HepG2 (cell line): ENCODE measurements around the gene CMAS. TPM values are rescaled to one million over a fixed set of nuclear protein-coding genes. Genes with fewer than 3 reads are reported as not detected.

ENCODE experiments used
- DMAP1 ChIP-seq: IDR thresholded peaks from 2 replicates; pipeline ENCODE4 v1.6.1; 2016
- EP300 ChIP-seq, 3 experiments: sonication (generic) in 1 of 3; formaldehyde crosslinking in 1 of 3; IDR thresholded peaks; 2 replicates each; pipeline versions ENCODE4 v1.5.1 to v1.6.1; 2011 to 2020; ENCODE audit warnings: low read depth in 2 of 3, low read length in 2 of 3, borderline replicate concordance in 1 of 3, improper control_type of control experiment in 1 of 3, mild to moderate bottlenecking in 1 of 3, missing genetic modification reagents in 1 of 3, moderate library complexity in 1 of 3
- EZH2 ChIP-seq: conservative IDR thresholded peaks from 2 replicates; pipeline ENCODE4 v1.6.1; 2012; ENCODE audit warnings: mild to moderate bottlenecking, low read depth, low read length, moderate library complexity
- HNRNPK ChIP-seq: fragments of 200-400 bp; formaldehyde crosslinking; IDR thresholded peaks from 2 replicates; pipeline ENCODE4 v1.6.1; 2018; ENCODE audit warnings: low read length, low read depth, moderate library complexity, mild to moderate bottlenecking; ENCODE audit not compliant: poor library complexity, severe bottlenecking
- IRX3 ChIP-seq: sonication (generic); formaldehyde crosslinking; IDR thresholded peaks from 2 replicates; pipeline ENCODE4 v1.8.1; 2023; ENCODE audit warnings: mild to moderate bottlenecking, low read depth, missing genetic modification reagents, borderline replicate concordance
- KDM5B ChIP-seq: sonication (generic); formaldehyde crosslinking; IDR thresholded peaks from 2 replicates; pipeline ENCODE4 v1.4.0; 2020; ENCODE audit warnings: missing genetic modification reagents, mild to moderate bottlenecking, borderline replicate concordance
- PPARG ChIP-seq: conservative IDR thresholded peaks from 2 replicates; pipeline ENCODE4 v1.6.1; 2016; ENCODE audit warnings: missing biosample characterization, missing genetic modification reagents
- RARA ChIP-seq: IDR thresholded peaks from 2 replicates; pipeline ENCODE4 v1.6.1; 2016; ENCODE audit warnings: missing genetic modification reagents, missing compliant biosample characterization
- RBM39 ChIP-seq: fragments of 200-400 bp; formaldehyde crosslinking; IDR thresholded peaks from one replicate; pipeline ENCODE4 v1.6.1; 2018; ENCODE audit warnings: antibody characterized with exemption, mild to moderate bottlenecking, low read depth, low read length; ENCODE audit not compliant: poor library complexity, severe bottlenecking
- SMAD1 ChIP-seq: sonication (generic); formaldehyde crosslinking; IDR thresholded peaks from 2 replicates; pipeline ENCODE4 v1.4.0; 2020; ENCODE audit warnings: missing genetic modification reagents, low read depth, mild to moderate bottlenecking, borderline replicate concordance
- STAT5B ChIP-seq: sonication (generic); formaldehyde crosslinking; IDR thresholded peaks from 2 replicates; pipeline ENCODE4 v1.4.0; 2020; ENCODE audit warnings: missing genetic modification reagents
- TOPORS ChIP-seq: sonication (generic); formaldehyde crosslinking; IDR thresholded peaks from 2 replicates; pipeline ENCODE4 v1.8.0; 2023; ENCODE audit warnings: mild to moderate bottlenecking, missing genetic modification reagents
- ZNF136 ChIP-seq: sonication (generic); formaldehyde crosslinking; IDR thresholded peaks from 2 replicates; pipeline ENCODE4 v1.8.1; 2022; ENCODE audit warnings: low read depth, mild to moderate bottlenecking, moderate library complexity, missing genetic modification reagents
- ZNF343 ChIP-seq: sonication (generic); formaldehyde crosslinking; IDR thresholded peaks from 2 replicates; pipeline ENCODE4 v1.4.0; 2020; ENCODE audit warnings: mild to moderate bottlenecking, missing genetic modification reagents
- ZNF383 ChIP-seq: sonication (generic); formaldehyde crosslinking; IDR thresholded peaks from 2 replicates; pipeline ENCODE4 v1.4.0; 2020; ENCODE audit warnings: missing genetic modification reagents, mild to moderate bottlenecking, borderline replicate concordance
- ZNF562 ChIP-seq: sonication (generic); formaldehyde crosslinking; IDR thresholded peaks from 2 replicates; pipeline ENCODE4 v1.8.0; 2022; ENCODE audit warnings: missing genetic modification reagents, borderline replicate concordance
- polyA plus RNA-seq, 8 experiments: library from polyadenylated mRNA; depleted of rRNA in 3 of 8; stranded (reverse) in 7 of 8; unstranded in 1 of 8; fragments of >200 nt; fragmentation: Illumina TruSeq in 4 of 8; extraction: Trizol in 4 of 8; gene quantifications; 2 replicates each; pipeline versions ENCODE4 v1.2.1 to v1.2.3, GENCODE V29; 2011 to 2016; ENCODE audit warnings: low read depth in 4 of 8, missing spikeins in 1 of 8, mixed read lengths in 1 of 8; ENCODE audit not compliant: insufficient read depth in 1 of 8
- total RNA-seq, 5 experiments: library from RNA; depleted of rRNA; stranded (reverse); fragments of >200 nt; fragmentation: Illumina TruSeq; extraction: Trizol; gene quantifications; 2 replicates each; pipeline ENCODE4 v1.2.3, GENCODE V29; 2016; ENCODE audit warnings: low read depth in 1 of 5
- TF ChIP-seq, protein P1 (sequence below): conservative IDR thresholded peaks from 2 replicates; pipeline ENCODE4 v1.6.1; 2018; ENCODE audit warnings: missing genetic modification reagents
- TF ChIP-seq, protein P2 (sequence below): sonication (generic); formaldehyde crosslinking; IDR thresholded peaks from 2 replicates; pipeline ENCODE4 v1.4.0; 2020; ENCODE audit warnings: missing genetic modification reagents
- TF ChIP-seq, protein P3 (sequence below): sonication (generic); formaldehyde crosslinking; IDR thresholded peaks from 2 replicates; pipeline ENCODE4 v1.5.0; 2020; ENCODE audit warnings: mild to moderate bottlenecking, missing genetic modification reagents, moderate library complexity
- TF ChIP-seq, protein P4 (sequence below): sonication (generic); formaldehyde crosslinking; IDR thresholded peaks from 2 replicates; pipeline ENCODE4 v1.4.0; 2020; ENCODE audit warnings: mild to moderate bottlenecking, missing genetic modification reagents, borderline replicate concordance

CMAS gene
- total and polyA plus RNA-seq, 2 of the 13 experiments (the other 11 are each of a cell fraction or from before 2014, with no cell fraction given): 14.0 to 21.3 TPM

DNA sequence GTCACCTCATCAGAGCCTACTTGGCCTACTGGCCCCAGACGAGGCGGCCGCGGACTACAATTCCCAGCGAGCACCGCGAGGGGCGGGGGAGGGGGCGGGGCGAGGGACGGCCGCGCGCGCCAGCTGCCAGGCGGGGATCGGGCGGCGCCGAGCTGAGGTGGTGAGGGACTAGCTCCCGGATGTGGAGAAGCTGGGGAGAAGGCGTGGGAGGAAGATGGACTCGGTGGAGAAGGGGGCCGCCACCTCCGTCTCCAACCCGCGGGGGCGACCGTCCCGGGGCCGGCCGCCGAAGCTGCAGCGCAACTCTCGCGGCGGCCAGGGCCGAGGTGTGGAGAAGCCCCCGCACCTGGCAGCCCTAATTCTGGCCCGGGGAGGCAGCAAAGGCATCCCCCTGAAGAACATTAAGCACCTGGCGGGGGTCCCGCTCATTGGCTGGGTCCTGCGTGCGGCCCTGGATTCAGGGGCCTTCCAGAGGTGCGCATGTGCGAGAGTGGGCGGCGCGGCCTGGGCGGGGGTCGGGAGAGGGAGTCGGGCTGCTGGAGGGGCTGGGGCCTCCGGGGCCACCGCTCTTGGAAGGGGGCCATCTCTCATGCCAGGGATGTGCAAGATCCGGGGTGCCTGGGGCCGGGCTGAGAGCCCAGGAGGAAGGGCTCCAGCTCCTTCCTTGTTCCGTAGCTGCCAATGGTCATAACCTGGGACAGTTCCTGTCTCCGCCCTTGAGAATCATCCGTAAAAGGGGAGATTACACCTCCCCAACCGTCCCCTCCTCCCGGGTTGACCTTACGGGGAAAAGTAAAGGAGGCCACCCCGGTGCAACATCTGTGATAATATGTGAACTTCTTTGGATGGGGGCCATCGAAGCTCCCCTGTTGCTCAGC is at the start of gene CMAS (continued):
- TF ChIP-seq EZH2: no peak
- no peak for TF ChIP-seq PPARG (CRISPR knock-in tag)
- TF ChIP-seq SMAD1 (CRISPR knock-in tag): no peak
- TF ChIP-seq, protein P1, sequence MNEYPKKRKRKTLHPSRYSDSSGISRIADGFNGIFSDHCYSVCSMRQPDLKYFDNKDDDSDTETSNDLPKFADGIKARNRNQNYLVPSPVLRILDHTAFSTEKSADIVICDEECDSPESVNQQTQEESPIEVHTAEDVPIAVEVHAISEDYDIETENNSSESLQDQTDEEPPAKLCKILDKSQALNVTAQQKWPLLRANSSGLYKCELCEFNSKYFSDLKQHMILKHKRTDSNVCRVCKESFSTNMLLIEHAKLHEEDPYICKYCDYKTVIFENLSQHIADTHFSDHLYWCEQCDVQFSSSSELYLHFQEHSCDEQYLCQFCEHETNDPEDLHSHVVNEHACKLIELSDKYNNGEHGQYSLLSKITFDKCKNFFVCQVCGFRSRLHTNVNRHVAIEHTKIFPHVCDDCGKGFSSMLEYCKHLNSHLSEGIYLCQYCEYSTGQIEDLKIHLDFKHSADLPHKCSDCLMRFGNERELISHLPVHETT (CRISPR knock-in tag): no peak
- TF ChIP-seq, protein P2, sequence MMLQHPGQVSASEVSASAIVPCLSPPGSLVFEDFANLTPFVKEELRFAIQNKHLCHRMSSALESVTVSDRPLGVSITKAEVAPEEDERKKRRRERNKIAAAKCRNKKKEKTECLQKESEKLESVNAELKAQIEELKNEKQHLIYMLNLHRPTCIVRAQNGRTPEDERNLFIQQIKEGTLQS: no peak; the same call in 1 of the 2 replicates
- peak; percentile 86; the same call in 1 of the 2 replicates for TF ChIP-seq IRX3 (CRISPR knock-in tag)
- TF ChIP-seq ZNF383: no peak
- peak; percentile 29 for TF ChIP-seq RBM39
- no peak for TF ChIP-seq STAT5B
- peak; percentile 75; the same call in 1 of the 2 replicates for TF ChIP-seq KDM5B
- TF ChIP-seq, protein P3, sequence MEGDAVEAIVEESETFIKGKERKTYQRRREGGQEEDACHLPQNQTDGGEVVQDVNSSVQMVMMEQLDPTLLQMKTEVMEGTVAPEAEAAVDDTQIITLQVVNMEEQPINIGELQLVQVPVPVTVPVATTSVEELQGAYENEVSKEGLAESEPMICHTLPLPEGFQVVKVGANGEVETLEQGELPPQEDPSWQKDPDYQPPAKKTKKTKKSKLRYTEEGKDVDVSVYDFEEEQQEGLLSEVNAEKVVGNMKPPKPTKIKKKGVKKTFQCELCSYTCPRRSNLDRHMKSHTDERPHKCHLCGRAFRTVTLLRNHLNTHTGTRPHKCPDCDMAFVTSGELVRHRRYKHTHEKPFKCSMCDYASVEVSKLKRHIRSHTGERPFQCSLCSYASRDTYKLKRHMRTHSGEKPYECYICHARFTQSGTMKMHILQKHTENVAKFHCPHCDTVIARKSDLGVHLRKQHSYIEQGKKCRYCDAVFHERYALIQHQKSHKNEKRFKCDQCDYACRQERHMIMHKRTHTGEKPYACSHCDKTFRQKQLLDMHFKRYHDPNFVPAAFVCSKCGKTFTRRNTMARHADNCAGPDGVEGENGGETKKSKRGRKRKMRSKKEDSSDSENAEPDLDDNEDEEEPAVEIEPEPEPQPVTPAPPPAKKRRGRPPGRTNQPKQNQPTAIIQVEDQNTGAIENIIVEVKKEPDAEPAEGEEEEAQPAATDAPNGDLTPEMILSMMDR: no peak
- TF ChIP-seq HNRNPK: no peak
- TF ChIP-seq EP300 (IDR thresholded peaks at IDR 0.05; ENCODE audit: low read depth in 2 of 2, low read length in 2 of 2): no peak
- no peak for TF ChIP-seq EP300 (CRISPR knock-in tag; IDR thresholded peaks at IDR 0.05; ENCODE audit: borderline replicate concordance)
- TF ChIP-seq TOPORS (CRISPR knock-in tag): 0 out of 2 replicates have a peak, but pooled peaks have one; percentile 45
- peak; percentile 27; the same call in 1 of the 2 replicates for TF ChIP-seq RARA
- TF ChIP-seq DMAP1 (CRISPR knock-in tag): peak; percentile 69; the same call in 1 of the 2 replicates
- TF ChIP-seq ZNF136: no peak
- no peak for TF ChIP-seq ZNF343 (CRISPR knock-in tag)
- TF ChIP-seq, protein P4, sequence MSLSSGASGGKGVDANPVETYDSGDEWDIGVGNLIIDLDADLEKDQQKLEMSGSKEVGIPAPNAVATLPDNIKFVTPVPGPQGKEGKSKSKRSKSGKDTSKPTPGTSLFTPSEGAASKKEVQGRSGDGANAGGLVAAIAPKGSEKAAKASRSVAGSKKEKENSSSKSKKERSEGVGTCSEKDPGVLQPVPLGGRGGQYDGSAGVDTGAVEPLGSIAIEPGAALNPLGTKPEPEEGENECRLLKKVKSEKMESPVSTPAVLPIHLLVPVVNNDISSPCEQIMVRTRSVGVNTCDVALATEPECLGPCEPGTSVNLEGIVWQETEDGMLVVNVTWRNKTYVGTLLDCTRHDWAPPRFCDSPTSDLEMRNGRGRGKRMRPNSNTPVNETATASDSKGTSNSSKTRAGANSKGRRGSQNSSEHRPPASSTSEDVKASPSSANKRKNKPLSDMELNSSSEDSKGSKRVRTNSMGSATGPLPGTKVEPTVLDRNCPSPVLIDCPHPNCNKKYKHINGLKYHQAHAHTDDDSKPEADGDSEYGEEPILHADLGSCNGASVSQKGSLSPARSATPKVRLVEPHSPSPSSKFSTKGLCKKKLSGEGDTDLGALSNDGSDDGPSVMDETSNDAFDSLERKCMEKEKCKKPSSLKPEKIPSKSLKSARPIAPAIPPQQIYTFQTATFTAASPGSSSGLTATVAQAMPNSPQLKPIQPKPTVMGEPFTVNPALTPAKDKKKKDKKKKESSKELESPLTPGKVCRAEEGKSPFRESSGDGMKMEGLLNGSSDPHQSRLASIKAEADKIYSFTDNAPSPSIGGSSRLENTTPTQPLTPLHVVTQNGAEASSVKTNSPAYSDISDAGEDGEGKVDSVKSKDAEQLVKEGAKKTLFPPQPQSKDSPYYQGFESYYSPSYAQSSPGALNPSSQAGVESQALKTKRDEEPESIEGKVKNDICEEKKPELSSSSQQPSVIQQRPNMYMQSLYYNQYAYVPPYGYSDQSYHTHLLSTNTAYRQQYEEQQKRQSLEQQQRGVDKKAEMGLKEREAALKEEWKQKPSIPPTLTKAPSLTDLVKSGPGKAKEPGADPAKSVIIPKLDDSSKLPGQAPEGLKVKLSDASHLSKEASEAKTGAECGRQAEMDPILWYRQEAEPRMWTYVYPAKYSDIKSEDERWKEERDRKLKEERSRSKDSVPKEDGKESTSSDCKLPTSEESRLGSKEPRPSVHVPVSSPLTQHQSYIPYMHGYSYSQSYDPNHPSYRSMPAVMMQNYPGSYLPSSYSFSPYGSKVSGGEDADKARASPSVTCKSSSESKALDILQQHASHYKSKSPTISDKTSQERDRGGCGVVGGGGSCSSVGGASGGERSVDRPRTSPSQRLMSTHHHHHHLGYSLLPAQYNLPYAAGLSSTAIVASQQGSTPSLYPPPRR (CRISPR knock-in tag): no peak
- TF ChIP-seq ZNF562: no peak
